ENCODE measurements around the gene COX7C. TPM values are rescaled to one million over a fixed set of nuclear protein-coding genes. Genes with fewer than 3 reads are reported as not detected.

COX7C gene
- total RNA-seq, 1 donor from 2014 or later: 457 TPM

- no peak for ATAC-seq
These were observed 48.4 kb downstream of the COX7C start for GRCh38 chr5:86665984-86666760.

- ATAC-seq: no peak
These were observed 49.2 kb downstream of the COX7C start for GRCh38 chr5:86666981-86667380.

Measured in esophagus mucosa (tissue), 1 donor.